WTC11 (cell line): ENCODE data around the gene PTPRG. TPM values are rescaled to one million over a fixed set of nuclear protein-coding genes. Genes with fewer than 3 reads are reported as not detected.
A peak's percentile ranks its signal among the peaks of the same experiment; 100 is the strongest.

Experiments
- CBFB ChIP-seq: sonication (generic); formaldehyde crosslinking; IDR thresholded peaks from 2 replicates; pipeline ENCODE4 v1.8.1; 2022; ENCODE audit warnings: mild to moderate bottlenecking, low read depth, missing genetic modification reagents
- CREB1 ChIP-seq: sonication (generic); formaldehyde crosslinking; IDR thresholded peaks from 2 replicates; pipeline ENCODE4 v1.8.0; 2023; ENCODE audit warnings: mild to moderate bottlenecking, missing genetic modification reagents
- GTF2I ChIP-seq: fragments of 250-450 bp; sonication (Bioruptor Pico); conservative IDR thresholded peaks from 2 replicates; pipeline ENCODE4 v1.4.0; 2021; ENCODE audit warnings: mild to moderate bottlenecking
- IRF2 ChIP-seq: sonication (generic); formaldehyde crosslinking; IDR thresholded peaks from 2 replicates; pipeline ENCODE4 v1.8.0; 2022; ENCODE audit warnings: low read depth, missing genetic modification reagents, borderline replicate concordance
- NFYB ChIP-seq: sonication (generic); formaldehyde crosslinking; conservative IDR thresholded peaks from 2 replicates; pipeline ENCODE4 v1.8.0; 2022; ENCODE audit warnings: low read depth, missing genetic modification reagents
- NR2C2 ChIP-seq: sonication (generic); formaldehyde crosslinking; IDR thresholded peaks from 2 replicates; pipeline ENCODE4 v1.8.0; 2022; ENCODE audit warnings: mild to moderate bottlenecking, missing genetic modification reagents
- PRRX2 ChIP-seq: fragments of 250-450 bp; sonication (Bioruptor Pico); IDR thresholded peaks from 2 replicates; pipeline ENCODE4 v1.8.0; 2021; ENCODE audit warnings: mild to moderate bottlenecking
- SP1 ChIP-seq: sonication (generic); formaldehyde crosslinking; conservative IDR thresholded peaks from 2 replicates; pipeline ENCODE4 v1.8.1; 2022; ENCODE audit warnings: missing genetic modification reagents
- TEAD4 ChIP-seq: sonication (generic); formaldehyde crosslinking; IDR thresholded peaks from 2 replicates; pipeline ENCODE4 v1.8.0; 2022; ENCODE audit warnings: mild to moderate bottlenecking, missing genetic modification reagents
- ZNF138 ChIP-seq: sonication (generic); formaldehyde crosslinking; conservative IDR thresholded peaks from 2 replicates; pipeline ENCODE4 v1.8.1; 2022; ENCODE audit warnings: mild to moderate bottlenecking, moderate library complexity, missing genetic modification reagents
- ZNF263 ChIP-seq: sonication (generic); formaldehyde crosslinking; IDR thresholded peaks from 2 replicates; pipeline ENCODE4 v1.8.1; 2022; ENCODE audit warnings: low read depth, mild to moderate bottlenecking, moderate library complexity, missing genetic modification reagents
- ZNF396 ChIP-seq: fragments of 250-450 bp; sonication (Bioruptor Pico); IDR thresholded peaks from 2 replicates; pipeline ENCODE4 v1.8.0; 2021; ENCODE audit warnings: mild to moderate bottlenecking, moderate library complexity, borderline replicate concordance
- total RNA-seq: library from RNA; stranded (reverse); gene quantifications from 3 replicates; pipeline ENCODE4 v1.2.3, GENCODE V29; 2021
- TF ChIP-seq, protein P1 (sequence below): sonication (generic); formaldehyde crosslinking; IDR thresholded peaks from 2 replicates; pipeline ENCODE4 v1.8.0; 2022; ENCODE audit warnings: missing genetic modification reagents
- TF ChIP-seq, protein P2 (sequence below): sonication (generic); formaldehyde crosslinking; IDR thresholded peaks from 2 replicates; pipeline ENCODE4 v1.8.1; 2022; ENCODE audit warnings: missing genetic modification reagents, borderline replicate concordance
- TF ChIP-seq, protein P3 (sequence below): sonication (generic); formaldehyde crosslinking; IDR thresholded peaks from 2 replicates; pipeline ENCODE4 v1.8.1; 2023; ENCODE audit warnings: mild to moderate bottlenecking, moderate library complexity, missing genetic modification reagents
- TF ChIP-seq, protein P4 (sequence below): fragments of 250-450 bp; sonication (Bioruptor Pico); IDR thresholded peaks from 2 replicates; pipeline ENCODE4 v1.9.0; 2021; ENCODE audit warnings: moderate library complexity, mild to moderate bottlenecking, inconsistent platforms, borderline replicate concordance
- TF ChIP-seq, protein P5 (sequence below): sonication (generic); formaldehyde crosslinking; IDR thresholded peaks from 2 replicates; pipeline ENCODE4 v1.8.0; 2022; ENCODE audit warnings: mild to moderate bottlenecking, missing genetic modification reagents
- TF ChIP-seq, protein P6 (sequence below): sonication (generic); formaldehyde crosslinking; conservative IDR thresholded peaks from 2 replicates; pipeline ENCODE4 v1.8.1; 2023; ENCODE audit warnings: mild to moderate bottlenecking, low read depth, missing genetic modification reagents, moderate library complexity
- TF ChIP-seq, protein P7 (sequence below): sonication (generic); formaldehyde crosslinking; IDR thresholded peaks from 2 replicates; pipeline ENCODE4 v1.8.1; 2022; ENCODE audit warnings: mild to moderate bottlenecking, missing genetic modification reagents, moderate library complexity, borderline replicate concordance
- TF ChIP-seq, protein P8 (sequence below): sonication (generic); formaldehyde crosslinking; IDR thresholded peaks from 2 replicates; pipeline ENCODE4 v1.8.1; 2023; ENCODE audit warnings: mild to moderate bottlenecking, missing genetic modification reagents, moderate library complexity

The PTPRG gene
- total RNA-seq, 1 experiment from 2014 or later: 106 TPM

DNA sequence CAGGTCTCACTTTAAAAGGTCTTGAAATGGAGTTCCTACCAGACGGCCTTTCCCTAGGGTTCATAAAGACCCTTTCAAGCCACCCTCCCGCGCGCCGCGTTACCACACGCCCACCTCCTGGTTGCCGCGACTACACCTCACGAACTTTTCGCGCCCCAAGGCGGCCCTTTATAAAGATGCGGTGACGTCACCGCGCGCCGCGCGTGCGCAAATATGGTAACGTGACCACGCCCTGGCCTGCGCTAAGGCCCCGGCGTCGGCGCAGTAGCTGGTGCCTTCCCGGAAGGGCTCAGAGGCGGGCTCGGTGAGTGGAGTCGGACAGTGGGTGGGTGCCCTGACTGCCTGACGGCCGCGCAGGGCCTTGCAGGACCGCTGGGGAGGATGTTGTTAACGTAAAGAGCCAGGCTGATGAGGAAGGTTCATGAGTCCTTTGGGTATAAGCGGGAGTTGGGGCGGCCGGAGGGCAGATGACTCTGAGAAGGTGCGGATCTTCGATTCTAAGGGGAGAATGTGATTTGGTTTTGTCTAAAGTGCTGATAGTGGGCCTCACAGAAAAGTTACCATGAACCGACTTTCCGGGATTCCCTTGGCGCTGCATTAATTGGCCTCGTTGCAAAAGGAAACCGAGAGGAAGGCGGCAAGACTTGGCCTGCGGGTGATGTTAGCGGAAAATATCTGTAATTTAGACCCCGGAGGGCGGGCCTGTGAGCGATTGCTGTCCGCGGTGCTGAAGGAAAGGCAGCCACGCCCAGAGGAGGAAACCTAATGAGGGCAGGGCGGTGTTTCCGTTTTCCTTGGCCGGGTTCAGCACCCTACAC lies 757.6 kb downstream of the PTPRG start (continued):
- TF ChIP-seq, protein P1, sequence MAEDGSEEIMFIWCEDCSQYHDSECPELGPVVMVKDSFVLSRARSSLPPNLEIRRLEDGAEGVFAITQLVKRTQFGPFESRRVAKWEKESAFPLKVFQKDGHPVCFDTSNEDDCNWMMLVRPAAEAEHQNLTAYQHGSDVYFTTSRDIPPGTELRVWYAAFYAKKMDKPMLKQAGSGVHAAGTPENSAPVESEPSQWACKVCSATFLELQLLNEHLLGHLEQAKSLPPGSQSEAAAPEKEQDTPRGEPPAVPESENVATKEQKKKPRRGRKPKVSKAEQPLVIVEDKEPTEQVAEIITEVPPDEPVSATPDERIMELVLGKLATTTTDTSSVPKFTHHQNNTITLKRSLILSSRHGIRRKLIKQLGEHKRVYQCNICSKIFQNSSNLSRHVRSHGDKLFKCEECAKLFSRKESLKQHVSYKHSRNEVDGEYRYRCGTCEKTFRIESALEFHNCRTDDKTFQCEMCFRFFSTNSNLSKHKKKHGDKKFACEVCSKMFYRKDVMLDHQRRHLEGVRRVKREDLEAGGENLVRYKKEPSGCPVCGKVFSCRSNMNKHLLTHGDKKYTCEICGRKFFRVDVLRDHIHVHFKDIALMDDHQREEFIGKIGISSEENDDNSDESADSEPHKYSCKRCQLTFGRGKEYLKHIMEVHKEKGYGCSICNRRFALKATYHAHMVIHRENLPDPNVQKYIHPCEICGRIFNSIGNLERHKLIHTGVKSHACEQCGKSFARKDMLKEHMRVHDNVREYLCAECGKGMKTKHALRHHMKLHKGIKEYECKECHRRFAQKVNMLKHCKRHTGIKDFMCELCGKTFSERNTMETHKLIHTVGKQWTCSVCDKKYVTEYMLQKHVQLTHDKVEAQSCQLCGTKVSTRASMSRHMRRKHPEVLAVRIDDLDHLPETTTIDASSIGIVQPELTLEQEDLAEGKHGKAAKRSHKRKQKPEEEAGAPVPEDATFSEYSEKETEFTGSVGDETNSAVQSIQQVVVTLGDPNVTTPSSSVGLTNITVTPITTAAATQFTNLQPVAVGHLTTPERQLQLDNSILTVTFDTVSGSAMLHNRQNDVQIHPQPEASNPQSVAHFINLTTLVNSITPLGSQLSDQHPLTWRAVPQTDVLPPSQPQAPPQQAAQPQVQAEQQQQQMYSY (CRISPR knock-in tag): no peak
- TF ChIP-seq ZNF263 (no peak), GTF2I (CRISPR knock-in tag) (no peak), CREB1 (CRISPR knock-in tag) (no peak), CBFB (CRISPR knock-in tag) (no peak), IRF2 (CRISPR knock-in tag) (no peak), NR2C2 (no peak), NFYB (CRISPR knock-in tag) (0 out of 2 replicates have a peak, but pooled peaks have one; percentile 14), ZNF396 (CRISPR knock-in tag) (no peak), ZNF138 (CRISPR knock-in tag) (no peak), PRRX2 (CRISPR knock-in tag) (no peak), SP1 (peak; percentile 85), TEAD4 (CRISPR knock-in tag) (peak; percentile 65; the same call in 1 of the 2 replicates)
- TF ChIP-seq, protein P2, sequence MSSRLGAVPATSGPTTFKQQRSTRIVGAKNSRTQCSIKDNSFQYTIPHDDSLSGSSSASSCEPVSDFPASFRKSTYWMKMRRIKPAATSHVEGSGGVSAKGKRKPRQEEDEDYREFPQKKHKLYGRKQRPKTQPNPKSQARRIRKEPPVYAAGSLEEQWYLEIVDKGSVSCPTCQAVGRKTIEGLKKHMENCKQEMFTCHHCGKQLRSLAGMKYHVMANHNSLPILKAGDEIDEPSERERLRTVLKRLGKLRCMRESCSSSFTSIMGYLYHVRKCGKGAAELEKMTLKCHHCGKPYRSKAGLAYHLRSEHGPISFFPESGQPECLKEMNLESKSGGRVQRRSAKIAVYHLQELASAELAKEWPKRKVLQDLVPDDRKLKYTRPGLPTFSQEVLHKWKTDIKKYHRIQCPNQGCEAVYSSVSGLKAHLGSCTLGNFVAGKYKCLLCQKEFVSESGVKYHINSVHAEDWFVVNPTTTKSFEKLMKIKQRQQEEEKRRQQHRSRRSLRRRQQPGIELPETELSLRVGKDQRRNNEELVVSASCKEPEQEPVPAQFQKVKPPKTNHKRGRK: no peak
- TF ChIP-seq, protein P3, sequence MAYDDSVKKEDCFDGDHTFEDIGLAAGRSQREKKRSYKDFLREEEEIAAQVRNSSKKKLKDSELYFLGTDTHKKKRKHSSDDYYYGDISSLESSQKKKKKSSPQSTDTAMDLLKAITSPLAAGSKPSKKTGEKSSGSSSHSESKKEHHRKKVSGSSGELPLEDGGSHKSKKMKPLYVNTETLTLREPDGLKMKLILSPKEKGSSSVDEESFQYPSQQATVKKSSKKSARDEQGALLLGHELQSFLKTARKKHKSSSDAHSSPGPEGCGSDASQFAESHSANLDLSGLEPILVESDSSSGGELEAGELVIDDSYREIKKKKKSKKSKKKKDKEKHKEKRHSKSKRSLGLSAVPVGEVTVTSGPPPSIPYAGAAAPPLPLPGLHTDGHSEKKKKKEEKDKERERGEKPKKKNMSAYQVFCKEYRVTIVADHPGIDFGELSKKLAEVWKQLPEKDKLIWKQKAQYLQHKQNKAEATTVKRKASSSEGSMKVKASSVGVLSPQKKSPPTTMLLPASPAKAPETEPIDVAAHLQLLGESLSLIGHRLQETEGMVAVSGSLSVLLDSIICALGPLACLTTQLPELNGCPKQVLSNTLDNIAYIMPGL: no peak
- TF ChIP-seq, protein P4, sequence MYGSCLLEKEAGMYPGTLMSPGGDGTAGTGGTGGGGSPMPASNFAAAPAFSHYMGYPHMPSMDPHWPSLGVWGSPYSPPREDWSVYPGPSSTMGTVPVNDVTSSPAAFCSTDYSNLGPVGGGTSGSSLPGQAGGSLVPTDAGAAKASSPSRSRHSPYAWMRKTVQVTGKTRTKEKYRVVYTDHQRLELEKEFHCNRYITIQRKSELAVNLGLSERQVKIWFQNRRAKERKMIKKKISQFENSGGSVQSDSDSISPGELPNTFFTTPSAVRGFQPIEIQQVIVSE (CRISPR knock-in tag): no peak
- TF ChIP-seq, protein P5, sequence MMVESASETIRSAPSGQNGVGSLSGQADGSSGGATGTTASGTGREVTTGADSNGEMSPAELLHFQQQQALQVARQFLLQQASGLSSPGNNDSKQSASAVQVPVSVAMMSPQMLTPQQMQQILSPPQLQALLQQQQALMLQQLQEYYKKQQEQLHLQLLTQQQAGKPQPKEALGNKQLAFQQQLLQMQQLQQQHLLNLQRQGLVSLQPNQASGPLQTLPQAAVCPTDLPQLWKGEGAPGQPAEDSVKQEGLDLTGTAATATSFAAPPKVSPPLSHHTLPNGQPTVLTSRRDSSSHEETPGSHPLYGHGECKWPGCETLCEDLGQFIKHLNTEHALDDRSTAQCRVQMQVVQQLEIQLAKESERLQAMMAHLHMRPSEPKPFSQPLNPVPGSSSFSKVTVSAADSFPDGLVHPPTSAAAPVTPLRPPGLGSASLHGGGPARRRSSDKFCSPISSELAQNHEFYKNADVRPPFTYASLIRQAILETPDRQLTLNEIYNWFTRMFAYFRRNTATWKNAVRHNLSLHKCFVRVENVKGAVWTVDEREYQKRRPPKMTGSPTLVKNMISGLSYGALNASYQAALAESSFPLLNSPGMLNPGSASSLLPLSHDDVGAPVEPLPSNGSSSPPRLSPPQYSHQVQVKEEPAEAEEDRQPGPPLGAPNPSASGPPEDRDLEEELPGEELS (CRISPR knock-in tag): peak; percentile 81
- TF ChIP-seq, protein P6, sequence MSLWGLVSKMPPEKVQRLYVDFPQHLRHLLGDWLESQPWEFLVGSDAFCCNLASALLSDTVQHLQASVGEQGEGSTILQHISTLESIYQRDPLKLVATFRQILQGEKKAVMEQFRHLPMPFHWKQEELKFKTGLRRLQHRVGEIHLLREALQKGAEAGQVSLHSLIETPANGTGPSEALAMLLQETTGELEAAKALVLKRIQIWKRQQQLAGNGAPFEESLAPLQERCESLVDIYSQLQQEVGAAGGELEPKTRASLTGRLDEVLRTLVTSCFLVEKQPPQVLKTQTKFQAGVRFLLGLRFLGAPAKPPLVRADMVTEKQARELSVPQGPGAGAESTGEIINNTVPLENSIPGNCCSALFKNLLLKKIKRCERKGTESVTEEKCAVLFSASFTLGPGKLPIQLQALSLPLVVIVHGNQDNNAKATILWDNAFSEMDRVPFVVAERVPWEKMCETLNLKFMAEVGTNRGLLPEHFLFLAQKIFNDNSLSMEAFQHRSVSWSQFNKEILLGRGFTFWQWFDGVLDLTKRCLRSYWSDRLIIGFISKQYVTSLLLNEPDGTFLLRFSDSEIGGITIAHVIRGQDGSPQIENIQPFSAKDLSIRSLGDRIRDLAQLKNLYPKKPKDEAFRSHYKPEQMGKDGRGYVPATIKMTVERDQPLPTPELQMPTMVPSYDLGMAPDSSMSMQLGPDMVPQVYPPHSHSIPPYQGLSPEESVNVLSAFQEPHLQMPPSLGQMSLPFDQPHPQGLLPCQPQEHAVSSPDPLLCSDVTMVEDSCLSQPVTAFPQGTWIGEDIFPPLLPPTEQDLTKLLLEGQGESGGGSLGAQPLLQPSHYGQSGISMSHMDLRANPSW (CRISPR knock-in tag): 0 out of 2 replicates have a peak, but pooled peaks have one; percentile 31
- TF ChIP-seq, protein P7, sequence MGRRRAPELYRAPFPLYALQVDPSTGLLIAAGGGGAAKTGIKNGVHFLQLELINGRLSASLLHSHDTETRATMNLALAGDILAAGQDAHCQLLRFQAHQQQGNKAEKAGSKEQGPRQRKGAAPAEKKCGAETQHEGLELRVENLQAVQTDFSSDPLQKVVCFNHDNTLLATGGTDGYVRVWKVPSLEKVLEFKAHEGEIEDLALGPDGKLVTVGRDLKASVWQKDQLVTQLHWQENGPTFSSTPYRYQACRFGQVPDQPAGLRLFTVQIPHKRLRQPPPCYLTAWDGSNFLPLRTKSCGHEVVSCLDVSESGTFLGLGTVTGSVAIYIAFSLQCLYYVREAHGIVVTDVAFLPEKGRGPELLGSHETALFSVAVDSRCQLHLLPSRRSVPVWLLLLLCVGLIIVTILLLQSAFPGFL: peak; percentile 29; the same call in 1 of the 2 replicates
- TF ChIP-seq, protein P8, sequence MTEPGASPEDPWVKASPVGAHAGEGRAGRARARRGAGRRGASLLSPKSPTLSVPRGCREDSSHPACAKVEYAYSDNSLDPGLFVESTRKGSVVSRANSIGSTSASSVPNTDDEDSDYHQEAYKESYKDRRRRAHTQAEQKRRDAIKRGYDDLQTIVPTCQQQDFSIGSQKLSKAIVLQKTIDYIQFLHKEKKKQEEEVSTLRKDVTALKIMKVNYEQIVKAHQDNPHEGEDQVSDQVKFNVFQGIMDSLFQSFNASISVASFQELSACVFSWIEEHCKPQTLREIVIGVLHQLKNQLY: no peak
